ENCODE results near the gene ME2.
"Not testable (repeated sequence)": the region's sequence is repeated elsewhere in the genome, so short reads cannot be mapped to it uniquely, and the experiment has no call there.

Gene ME2

DNA sequence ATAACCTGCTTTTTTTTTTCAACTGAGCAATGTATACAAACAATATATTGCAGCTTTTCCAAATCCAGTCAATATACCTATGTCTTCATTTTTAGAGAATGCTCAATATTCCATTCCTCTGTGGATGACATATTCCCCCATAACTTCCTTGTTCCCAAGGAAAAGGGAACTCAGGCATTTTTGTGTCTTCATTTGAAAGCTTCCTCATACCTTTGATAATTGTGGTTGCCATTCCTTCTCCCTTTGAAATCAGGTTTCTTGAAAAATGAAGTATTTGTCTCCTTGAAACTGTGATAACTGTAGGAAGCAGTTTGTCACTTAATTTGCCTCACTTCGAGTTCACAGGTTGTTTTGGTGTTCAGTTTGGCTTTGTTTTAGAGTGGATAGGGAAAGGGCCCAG is 102.5 kb downstream of the ME2 start:
- no peak for DNase-seq

DNA sequence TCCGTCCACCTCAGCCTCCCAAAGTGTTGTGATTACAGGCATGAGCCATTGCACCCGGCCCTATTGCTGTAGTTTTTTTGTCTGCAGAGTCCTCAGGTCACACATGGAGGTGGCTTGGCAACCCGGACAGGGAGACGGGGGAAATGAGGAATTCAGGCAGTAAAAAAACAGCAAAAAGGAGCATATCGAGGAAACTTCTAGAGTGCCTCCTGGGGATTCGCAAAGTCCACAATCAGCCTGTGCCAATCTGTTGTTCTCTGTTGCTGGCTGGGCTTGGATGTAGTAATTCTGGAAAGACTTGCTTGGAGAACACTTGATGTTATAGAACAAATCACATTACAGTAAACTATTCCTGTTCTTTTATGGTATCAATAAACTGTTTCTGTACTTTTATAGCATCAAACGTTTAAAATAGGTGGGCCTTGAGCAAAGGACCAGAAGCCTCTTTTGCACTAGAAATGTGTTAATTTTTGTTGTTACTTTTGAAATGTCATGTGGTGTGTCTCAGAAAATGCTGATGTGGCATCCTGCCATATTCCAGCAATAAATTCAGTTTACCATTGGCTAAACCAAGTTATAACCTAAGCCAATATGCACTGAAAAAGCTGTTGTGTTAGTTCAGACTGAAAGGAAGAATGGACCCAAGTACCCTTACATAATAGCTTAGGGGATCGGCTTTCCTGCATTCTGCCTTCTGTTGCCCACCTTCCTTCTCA is 103.3 kb downstream of the ME2 start:
- DNase-seq: no peak

- DNase-seq: no peak
Observed at GRCh38 chr18:50982802-50983179, 103.9 kb downstream of the ME2 start.

DNA sequence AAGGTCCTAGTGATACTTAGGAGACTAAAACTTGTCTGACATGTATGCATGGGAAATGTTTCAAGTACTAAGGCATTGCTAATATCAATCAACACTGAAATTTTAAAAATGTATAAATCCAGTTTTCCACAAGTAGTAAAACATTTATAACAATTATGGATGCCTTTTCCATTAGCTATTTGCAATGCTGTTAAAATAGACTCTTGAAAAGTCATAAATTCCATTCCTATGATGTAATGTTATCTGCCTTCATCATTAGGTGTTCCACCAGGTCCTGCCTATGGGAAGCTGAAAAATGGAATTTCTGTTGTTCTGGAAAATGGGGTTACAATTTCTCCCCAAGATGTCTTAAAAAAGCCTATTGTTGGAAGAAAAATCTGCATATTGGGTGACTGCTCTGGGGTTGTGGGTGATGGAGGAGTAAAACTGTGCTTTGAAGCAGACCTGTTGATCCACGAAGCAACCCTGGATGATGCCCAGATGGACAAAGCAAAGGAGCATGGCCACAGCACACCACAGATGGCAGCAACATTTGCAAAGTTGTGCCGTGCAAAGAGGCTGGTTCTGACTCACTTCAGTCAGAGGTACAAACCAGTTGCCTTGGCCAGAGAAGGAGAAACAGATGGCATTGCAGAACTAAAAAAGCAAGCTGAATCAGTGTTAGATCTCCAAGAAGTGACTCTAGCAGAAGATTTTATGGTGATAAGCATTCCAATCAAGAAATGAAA is 107.6 kb downstream of the ME2 start:
- DNase-seq: peak; percentile 66

GRCh38 chr18:50987261-50987660 is 108.3 kb downstream of the ME2 start:
- no peak for DNase-seq

GRCh38 chr18:50989711-50990110 is 110.8 kb downstream of the ME2 start:
- no peak for DNase-seq

DNA sequence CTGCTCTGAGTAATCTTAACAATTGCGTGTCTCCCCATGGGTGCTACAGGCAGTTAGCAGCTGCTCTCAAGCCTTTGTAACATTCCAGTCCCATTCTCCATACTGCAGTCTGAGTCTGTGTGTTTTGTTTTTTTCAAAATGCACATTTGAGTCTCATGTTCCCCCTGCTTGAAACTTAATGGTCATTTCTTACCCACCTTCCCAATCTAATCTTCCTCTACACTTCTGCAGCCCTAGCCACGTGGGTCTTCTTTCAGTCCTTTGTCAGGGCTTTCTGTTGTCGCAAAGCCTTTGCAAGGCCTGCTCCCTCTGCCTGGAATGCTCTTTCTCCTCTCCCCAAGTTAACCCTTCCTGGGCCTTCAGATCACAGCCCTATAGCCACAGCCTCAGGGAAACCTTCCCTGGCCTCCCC is 113.4 kb downstream of the ME2 start:
- no peak for DNase-seq

DNA sequence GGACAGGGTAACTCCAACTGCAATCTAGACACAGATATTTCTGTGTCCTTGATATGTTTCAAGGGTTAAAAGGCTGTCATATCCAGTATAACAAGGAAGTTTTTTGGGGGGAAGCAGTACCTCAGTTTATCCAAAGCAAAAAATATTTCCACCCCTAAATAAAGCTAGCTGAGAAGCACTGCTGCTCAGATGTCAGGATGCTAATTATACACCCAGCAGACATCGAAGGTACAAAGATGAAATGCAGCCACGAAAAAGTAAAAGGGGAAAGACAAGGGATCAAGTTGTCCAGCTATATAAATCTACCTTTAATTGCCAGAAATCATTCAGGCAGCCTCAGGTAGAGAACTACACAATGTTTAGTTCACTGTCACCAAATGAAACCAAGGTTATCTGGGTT is 115.1 kb downstream of the ME2 start:
- no peak for DNase-seq

DNA sequence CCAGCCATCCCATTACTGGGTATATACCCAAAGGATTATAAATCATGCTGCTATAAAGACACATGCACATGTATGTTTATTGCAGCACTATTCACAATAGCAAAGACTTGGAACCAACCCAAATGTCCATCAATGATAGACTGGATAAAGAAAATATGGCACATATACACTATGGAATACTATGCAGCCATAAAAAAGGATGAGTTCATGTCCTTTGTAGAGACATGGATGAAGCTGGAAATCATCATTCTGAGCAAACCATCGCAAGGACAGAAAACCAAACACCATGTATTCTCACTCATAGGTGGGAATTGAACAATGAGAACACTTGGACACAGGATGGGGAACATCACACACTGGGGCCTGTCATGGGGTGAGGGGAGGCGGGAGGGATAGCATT is 124.3 kb downstream of the ME2 start:
- DNase-seq: not testable (repeated sequence)
